Measurements from ENCODE around the gene ZNF33A.
A peak's percentile ranks its signal among the peaks of the same experiment; 100 is the strongest.
"Not testable (repeated sequence)": the region's sequence is repeated elsewhere in the genome, so short reads cannot be mapped to it uniquely, and the experiment has no call there.

ZNF33A gene

GRCh38 chr10:38010119-38010903 is at the start of gene ZNF33A:
TSS of gene ZNF33A (plus strand) at chr10:38010675. CDS start at chr10:38012342, 1,667 bp downstream.
- DNase-seq (ENCODE audit: low spot score) = peak; percentile 79

GRCh38 chr10:37965006-37965405 is 45.5 kb upstream of the ZNF33A start:
- no peak for DNase-seq (ENCODE audit: low spot score)

GRCh38 chr10:37972396-37972795 is 38.1 kb upstream of the ZNF33A start:
- no peak for DNase-seq (ENCODE audit: low spot score)

GRCh38 chr10:37975401-37975991 is 35.0 kb upstream of the ZNF33A start:
- peak; percentile 12 for DNase-seq (ENCODE audit: low spot score)

- peak; percentile 99 for DNase-seq (ENCODE audit: low spot score)
Measured at GRCh38 chr10:37976091-37976879, 34.2 kb upstream of the ZNF33A start, which contains the start of gene ZNF25. TSS of gene ZNF25 (minus strand) at chr10:37976647. CDS start at chr10:37971722, 4,925 bp downstream.

GRCh38 chr10:37976880-37977203 is 33.6 kb upstream of the ZNF33A start:
- DNase-seq (ENCODE audit: low spot score) = no peak

- DNase-seq (ENCODE audit: low spot score) = no peak
Measured at GRCh38 chr10:37991655-37992054, 18.8 kb upstream of the ZNF33A start.

GRCh38 chr10:37992083-37992482 is 18.4 kb upstream of the ZNF33A start:
- no peak for DNase-seq (ENCODE audit: low spot score)

- DNase-seq (ENCODE audit: low spot score) = not testable (repeated sequence)
Measured at GRCh38 chr10:37998920-37999319, 11.6 kb upstream of the ZNF33A start.

- not testable (repeated sequence) for DNase-seq (ENCODE audit: low spot score)
Measured at GRCh38 chr10:38000474-38000873, 10.0 kb upstream of the ZNF33A start.

- no peak for DNase-seq (ENCODE audit: low spot score)
Measured at GRCh38 chr10:38003026-38003425, 7.4 kb upstream of the ZNF33A start.

- DNase-seq (ENCODE audit: low spot score) = no peak
Measured at GRCh38 chr10:38003588-38003987, 6.9 kb upstream of the ZNF33A start.

GRCh38 chr10:38007551-38007950 is 2.9 kb upstream of the ZNF33A start:
- no peak for DNase-seq (ENCODE audit: low spot score)

- DNase-seq (ENCODE audit: low spot score) = no peak
Measured at GRCh38 chr10:38007991-38008390, 2.5 kb upstream of the ZNF33A start.

- no peak for DNase-seq (ENCODE audit: low spot score)
Measured at GRCh38 chr10:38016354-38016753, 5.9 kb downstream of the ZNF33A start.

GRCh38 chr10:38019124-38019523 is 8.6 kb downstream of the ZNF33A start:
- DNase-seq (ENCODE audit: low spot score) = not testable (repeated sequence)

GRCh38 chr10:38025283-38025682 is 14.8 kb downstream of the ZNF33A start:
- no peak for DNase-seq (ENCODE audit: low spot score)

- no peak for DNase-seq (ENCODE audit: low spot score)
Measured at GRCh38 chr10:38027986-38028385, 17.5 kb downstream of the ZNF33A start.

GRCh38 chr10:38032886-38033285 is 22.4 kb downstream of the ZNF33A start:
- DNase-seq (ENCODE audit: low spot score) = no peak

GRCh38 chr10:38038107-38038931 is 27.8 kb downstream of the ZNF33A start:
- DNase-seq (ENCODE audit: low spot score) = no peak

- no peak for DNase-seq (ENCODE audit: low spot score)
Measured at GRCh38 chr10:38038932-38039245, 28.4 kb downstream of the ZNF33A start.

- no peak for DNase-seq (ENCODE audit: low spot score)
Measured at GRCh38 chr10:38043516-38043915, 33.0 kb downstream of the ZNF33A start.

Measured in AG08395 (cell line).